ENCODE measurements around the gene SHROOM3. TPM values are rescaled to one million over a fixed set of nuclear protein-coding genes. Genes with fewer than 3 reads are reported as not detected.
"Not testable (repeated sequence)": the region's sequence is repeated elsewhere in the genome, so short reads cannot be mapped to it uniquely, and the experiment has no call there.

The SHROOM3 gene
- total RNA-seq, 2 experiments from 2014 or later, result 0.06 to 0.10 TPM

- no peak for DNase-seq
- Mint-ChIP-seq H3K9me3 (no peaks in the 10 kb centered on the region), H3K27me3 (peaks cover 58% of the 10 kb centered on the region), H3K27ac (no peak overlapping the region), H3K4me3 (no peak overlapping the region), H3K36me3 (no peaks in the 10 kb centered on the region), H3K4me1 (peaks cover 11% of the 10 kb centered on the region)
These were observed 155.1 kb downstream of the SHROOM3 start for GRCh38 chr4:76589872-76590797.

- no peak for DNase-seq
- H3K36me3 Mint-ChIP-seq, result no peaks in the 10 kb centered on the region
- peaks cover 6% of the 10 kb centered on the region for H3K4me1 Mint-ChIP-seq
- H3K4me3 Mint-ChIP-seq, result no peak overlapping the region
- H3K9me3 Mint-ChIP-seq, result no peaks in the 10 kb centered on the region
- peaks cover 51% of the 10 kb centered on the region for H3K27me3 Mint-ChIP-seq
- H3K27ac Mint-ChIP-seq, result no peak overlapping the region
These were observed 155.8 kb downstream of the SHROOM3 start for GRCh38 chr4:76590798-76591281.

DNA sequence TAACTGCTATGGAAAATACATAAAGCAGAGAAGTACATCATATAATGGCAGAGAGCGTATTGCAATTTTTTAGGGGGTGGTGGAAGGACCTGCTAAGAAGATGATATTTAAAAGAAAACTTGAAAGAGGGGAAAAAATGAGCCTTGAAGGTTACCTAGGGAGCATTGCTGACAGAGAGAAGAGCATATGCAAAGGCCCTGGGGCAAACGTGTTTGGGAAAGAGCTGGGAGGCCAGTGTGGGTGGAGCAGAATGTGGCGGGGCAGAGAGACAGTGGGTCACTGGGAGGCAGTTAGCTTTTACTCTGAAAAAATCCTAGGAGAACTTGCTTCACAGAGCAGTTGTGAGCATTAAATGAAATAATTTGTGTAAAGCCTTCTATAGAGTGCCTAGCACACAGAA is 157.0 kb downstream of the SHROOM3 start:
- Mint-ChIP-seq H3K9me3 (no peaks in the 10 kb centered on the region), H3K27ac (no peak overlapping the region), H3K4me1 (no peaks in the 10 kb centered on the region), H3K4me3 (no peak overlapping the region), H3K36me3 (no peaks in the 10 kb centered on the region), H3K27me3 (peaks cover 40% of the 10 kb centered on the region)
- no peak for DNase-seq

DNA sequence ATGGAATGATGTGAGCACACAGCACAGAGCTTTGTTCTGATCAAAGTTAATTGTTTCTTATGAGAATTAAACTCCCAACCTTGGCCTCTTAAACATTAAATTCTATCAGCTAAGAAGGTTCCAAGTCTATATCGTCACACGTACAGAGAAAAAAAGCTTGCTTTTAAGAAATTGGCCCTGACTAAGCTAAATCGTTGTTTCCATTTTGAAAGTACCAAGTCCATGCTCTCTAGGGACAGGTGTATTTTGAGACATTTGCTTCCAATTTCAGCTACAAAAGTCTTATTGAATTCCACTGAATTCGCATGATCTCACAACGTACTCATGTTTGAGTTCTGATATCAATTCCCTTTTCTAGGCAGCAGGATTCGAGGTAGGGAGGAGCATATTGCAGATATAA is 157.4 kb downstream of the SHROOM3 start:
- Mint-ChIP-seq H3K4me1 (no peaks in the 10 kb centered on the region), H3K9me3 (no peaks in the 10 kb centered on the region), H3K36me3 (no peaks in the 10 kb centered on the region), H3K27me3 (peaks cover 37% of the 10 kb centered on the region), H3K4me3 (no peak overlapping the region), H3K27ac (no peak overlapping the region)
- no peak for DNase-seq

DNA sequence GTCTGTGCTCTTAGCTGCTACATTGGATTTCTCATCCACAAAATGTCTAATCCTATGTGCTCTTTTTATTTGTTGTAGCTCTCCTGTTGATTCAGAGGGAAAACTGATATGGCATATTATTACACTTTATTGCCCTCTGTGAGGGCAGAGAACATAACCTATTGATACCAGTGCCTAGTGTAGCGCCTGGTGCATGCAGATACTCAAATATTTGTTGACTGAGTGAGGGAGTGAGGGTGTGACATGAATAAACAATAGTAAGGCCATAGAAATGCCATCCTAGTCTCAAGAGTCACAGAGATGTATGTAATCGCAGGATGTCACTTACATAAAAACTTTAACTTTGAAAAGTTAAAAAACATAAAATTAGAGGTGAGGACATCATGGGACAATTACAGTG is 159.1 kb downstream of the SHROOM3 start:
- Mint-ChIP-seq H3K4me1 (no peaks in the 10 kb centered on the region), H3K27me3 (peaks cover 23% of the 10 kb centered on the region), H3K9me3 (no peaks in the 10 kb centered on the region), H3K27ac (no peak overlapping the region), H3K4me3 (no peak overlapping the region), H3K36me3 (no peaks in the 10 kb centered on the region)
- DNase-seq, result no peak

DNA sequence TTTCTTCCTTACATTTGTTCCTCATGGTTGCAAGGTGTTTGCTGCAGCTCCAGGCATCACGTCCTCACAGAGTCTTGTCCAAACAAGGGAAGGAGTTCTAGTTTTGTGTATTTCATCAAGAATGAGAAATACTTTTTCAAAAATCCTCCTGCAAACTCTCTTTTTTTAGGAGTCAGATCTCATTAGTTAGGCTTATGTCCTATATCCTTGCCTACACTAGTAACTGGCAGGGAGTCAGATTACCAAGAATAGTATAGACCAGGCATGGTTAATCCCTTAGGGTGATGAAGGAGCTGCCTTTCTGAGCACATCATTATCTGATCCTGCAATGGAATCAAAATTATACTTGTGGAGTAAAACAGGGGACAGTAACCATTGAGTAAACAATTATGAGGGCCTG is 160.4 kb downstream of the SHROOM3 start:
- Mint-ChIP-seq H3K4me3 (no peak overlapping the region), H3K9me3 (no peaks in the 10 kb centered on the region), H3K36me3 (no peaks in the 10 kb centered on the region), H3K27me3 (peaks cover 18% of the 10 kb centered on the region), H3K4me1 (no peaks in the 10 kb centered on the region), H3K27ac (no peak overlapping the region)
- DNase-seq, result no peak

DNA sequence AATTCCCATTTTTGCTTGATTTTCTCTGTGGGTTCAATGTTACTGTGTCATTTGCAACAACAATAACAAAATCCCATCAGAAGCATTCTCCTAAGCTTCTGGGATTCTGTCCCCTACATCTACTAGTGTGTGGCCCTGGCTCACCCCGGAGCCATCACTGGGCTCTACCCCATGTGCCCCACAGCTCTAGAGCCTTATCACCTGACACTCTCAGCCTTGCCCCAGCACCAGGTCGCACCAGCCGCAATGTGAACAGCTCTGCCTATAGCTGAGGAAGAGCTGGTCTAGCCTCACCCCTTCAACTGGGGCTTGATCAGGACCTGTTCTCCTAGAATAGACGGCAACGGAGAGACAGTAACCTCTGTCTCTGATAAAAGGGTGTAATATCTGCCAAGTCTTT is 161.7 kb downstream of the SHROOM3 start:
- Mint-ChIP-seq H3K27me3 (peaks cover 11% of the 10 kb centered on the region), H3K9me3 (no peaks in the 10 kb centered on the region), H3K27ac (no peak overlapping the region), H3K4me1 (no peaks in the 10 kb centered on the region), H3K36me3 (no peaks in the 10 kb centered on the region), H3K4me3 (no peak overlapping the region)
- no peak for DNase-seq

DNA sequence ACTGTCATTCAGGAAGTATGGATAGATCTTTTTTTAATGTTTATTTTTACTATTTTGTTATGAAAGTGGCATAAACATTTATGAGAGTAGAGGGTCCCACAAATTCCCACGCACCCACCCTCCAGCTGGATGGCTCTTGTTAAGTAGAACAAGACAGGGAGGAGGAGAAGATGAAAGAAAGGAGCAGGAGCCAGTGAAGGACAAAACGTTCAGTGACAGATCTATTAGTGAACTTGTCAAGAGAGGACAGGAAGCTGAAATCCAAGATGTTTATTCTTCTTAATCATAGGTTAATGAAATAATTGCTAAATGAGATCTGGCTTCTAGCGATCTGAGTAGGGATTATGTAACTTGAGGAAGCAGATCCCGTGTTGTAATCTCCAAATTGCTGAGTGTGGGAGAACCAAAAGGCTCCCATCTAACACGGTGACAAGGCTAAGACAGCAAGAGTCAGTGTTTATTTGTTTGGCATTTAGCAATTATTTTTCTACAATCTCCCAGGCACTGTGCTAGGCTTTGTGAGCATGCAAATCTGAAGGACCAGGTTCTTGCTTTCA is 162.5 kb downstream of the SHROOM3 start:
- H3K4me3 Mint-ChIP-seq, result no peak overlapping the region
- no peaks in the 10 kb centered on the region for H3K9me3 Mint-ChIP-seq
- H3K4me1 Mint-ChIP-seq, result no peaks in the 10 kb centered on the region
- H3K27me3 Mint-ChIP-seq, result peaks cover 6% of the 10 kb centered on the region
- no peaks in the 10 kb centered on the region for H3K36me3 Mint-ChIP-seq
- H3K27ac Mint-ChIP-seq, result no peak overlapping the region
- DNase-seq, result no peak

DNA sequence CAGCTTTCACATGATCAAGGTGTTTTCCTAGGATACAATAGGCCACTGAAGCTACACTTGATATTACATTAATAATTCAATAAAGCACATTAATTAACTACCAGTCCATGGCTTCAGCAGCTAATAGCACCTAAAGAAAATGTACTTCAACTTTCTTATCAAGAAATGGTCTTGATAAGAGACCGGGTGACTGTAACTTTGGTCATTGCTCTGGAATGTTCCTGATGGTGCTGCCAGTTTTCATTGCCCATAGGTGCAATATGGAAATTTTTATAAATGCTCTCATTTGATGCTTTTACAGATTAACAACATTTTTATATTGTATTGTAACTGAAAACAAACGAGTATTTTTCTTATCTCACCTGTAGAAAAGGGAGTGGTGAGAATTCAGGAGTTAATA is 165.4 kb downstream of the SHROOM3 start:
- DNase-seq, result no peak
- H3K4me1 Mint-ChIP-seq, result no peaks in the 10 kb centered on the region
- H3K9me3 Mint-ChIP-seq, result no peaks in the 10 kb centered on the region
- no peak overlapping the region for H3K27ac Mint-ChIP-seq
- H3K36me3 Mint-ChIP-seq, result no peaks in the 10 kb centered on the region
- H3K27me3 Mint-ChIP-seq, result peaks cover 6% of the 10 kb centered on the region
- H3K4me3 Mint-ChIP-seq, result no peak overlapping the region

- Mint-ChIP-seq H3K36me3 (no peaks in the 10 kb centered on the region), H3K9me3 (no peaks in the 10 kb centered on the region)
These were observed 166.8 kb downstream of the SHROOM3 start for GRCh38 chr4:76601791-76602190.

GRCh38 chr4:76605099-76605563 is 170.1 kb downstream of the SHROOM3 start:
- Mint-ChIP-seq H3K4me1 (peaks cover 10% of the 10 kb centered on the region), H3K9me3 (no peaks in the 10 kb centered on the region), H3K4me3 (no peak overlapping the region), H3K36me3 (no peaks in the 10 kb centered on the region), H3K27me3 (peaks cover 6% of the 10 kb centered on the region), H3K27ac (no peak overlapping the region)
- no peak for DNase-seq

More at GRCh38 chr4:76601791-76602190, 166.8 kb downstream of the SHROOM3 start:
- no peak overlapping the region for H3K4me3 Mint-ChIP-seq
- DNase-seq, result no peak
- no peak overlapping the region for H3K27ac Mint-ChIP-seq
- no peaks in the 10 kb centered on the region for H3K4me1 Mint-ChIP-seq
- peaks cover 6% of the 10 kb centered on the region for H3K27me3 Mint-ChIP-seq

DNA sequence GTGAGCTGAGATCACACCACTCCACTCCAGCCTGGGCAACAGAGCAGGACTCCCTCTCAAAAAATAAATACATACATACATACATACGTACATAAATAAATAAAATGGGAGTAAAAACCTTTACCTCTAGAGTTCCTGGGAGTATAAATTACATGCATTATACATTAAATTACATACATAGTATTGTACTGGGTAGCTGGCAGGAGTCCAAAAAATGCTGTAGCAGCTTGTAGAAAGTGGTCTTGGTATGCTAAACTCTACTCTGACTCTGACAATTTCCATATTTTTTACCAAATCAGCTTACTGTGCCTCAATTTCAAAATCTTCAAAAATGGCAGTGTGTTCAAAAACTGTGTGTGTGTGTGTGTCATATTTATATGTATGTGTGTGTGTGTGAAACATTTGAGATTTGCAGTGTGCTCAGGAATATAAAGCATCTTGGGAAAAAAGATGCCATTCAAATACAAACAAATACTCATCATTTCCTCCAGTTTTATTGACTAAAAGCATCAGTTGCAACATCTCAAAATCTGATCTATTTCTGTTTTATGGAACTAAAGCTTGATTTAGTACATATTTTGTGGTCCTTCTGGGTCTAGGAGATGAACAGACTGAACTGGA is 171.7 kb downstream of the SHROOM3 start:
- Mint-ChIP-seq H3K36me3 (no peaks in the 10 kb centered on the region), H3K4me3 (no peak overlapping the region), H3K27me3 (peaks cover 11% of the 10 kb centered on the region), H3K27ac (no peak overlapping the region), H3K4me1 (peaks cover 10% of the 10 kb centered on the region), H3K9me3 (no peaks in the 10 kb centered on the region)
- DNase-seq, result no peak

DNA sequence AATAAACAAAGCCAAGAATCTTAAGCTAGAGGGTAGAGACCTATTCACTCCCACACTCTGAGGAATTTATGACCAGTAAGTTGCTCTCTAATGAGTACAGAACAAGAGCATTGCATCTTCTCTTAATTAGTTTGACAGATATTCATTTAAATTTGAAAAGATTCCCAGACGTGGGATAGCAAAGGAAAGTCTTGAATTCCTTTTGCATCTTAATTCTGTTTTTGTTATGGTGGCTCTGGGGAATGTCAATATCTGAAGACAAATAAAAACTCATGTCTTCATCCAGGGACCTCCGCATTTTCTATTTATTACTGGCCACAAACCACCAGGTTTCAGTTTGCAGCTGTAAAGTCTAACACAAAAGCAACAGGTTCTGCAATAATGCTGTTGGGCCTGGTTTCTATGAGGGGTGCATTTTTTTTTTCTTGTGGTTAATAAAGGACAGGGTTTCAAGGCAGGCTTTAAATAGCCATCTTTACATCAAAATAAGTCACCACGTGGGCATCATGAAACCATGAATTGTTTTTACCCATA is 172.3 kb downstream of the SHROOM3 start:
- Mint-ChIP-seq H3K4me1 (peaks cover 10% of the 10 kb centered on the region), H3K9me3 (no peaks in the 10 kb centered on the region), H3K4me3 (no peak overlapping the region), H3K27ac (no peak overlapping the region), H3K36me3 (no peaks in the 10 kb centered on the region), H3K27me3 (peaks cover 11% of the 10 kb centered on the region)
- no peak for DNase-seq

DNA sequence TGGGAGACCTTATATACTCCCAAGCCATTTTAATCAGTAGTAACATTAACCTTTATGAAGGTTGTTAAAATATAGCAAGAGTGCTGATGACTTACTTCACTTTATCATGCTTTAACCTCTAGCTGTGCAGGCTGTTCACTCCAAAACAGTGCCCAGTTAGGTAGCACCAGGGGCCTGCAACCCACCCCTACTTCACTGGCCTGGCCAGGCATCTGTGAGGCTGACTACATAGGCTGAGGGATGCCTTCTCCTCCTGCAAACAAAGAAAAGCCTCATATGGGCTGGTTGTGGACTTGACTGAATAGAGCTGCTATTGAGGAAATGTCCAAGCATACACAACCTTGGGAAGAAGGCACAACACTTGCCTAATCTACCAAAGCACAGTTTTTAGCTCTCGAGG is 172.8 kb downstream of the SHROOM3 start:
- Mint-ChIP-seq H3K27ac (no peak overlapping the region), H3K4me1 (peaks cover 10% of the 10 kb centered on the region), H3K36me3 (no peaks in the 10 kb centered on the region), H3K9me3 (no peaks in the 10 kb centered on the region), H3K27me3 (peaks cover 7% of the 10 kb centered on the region), H3K4me3 (no peak overlapping the region)
- no peak for DNase-seq

DNA sequence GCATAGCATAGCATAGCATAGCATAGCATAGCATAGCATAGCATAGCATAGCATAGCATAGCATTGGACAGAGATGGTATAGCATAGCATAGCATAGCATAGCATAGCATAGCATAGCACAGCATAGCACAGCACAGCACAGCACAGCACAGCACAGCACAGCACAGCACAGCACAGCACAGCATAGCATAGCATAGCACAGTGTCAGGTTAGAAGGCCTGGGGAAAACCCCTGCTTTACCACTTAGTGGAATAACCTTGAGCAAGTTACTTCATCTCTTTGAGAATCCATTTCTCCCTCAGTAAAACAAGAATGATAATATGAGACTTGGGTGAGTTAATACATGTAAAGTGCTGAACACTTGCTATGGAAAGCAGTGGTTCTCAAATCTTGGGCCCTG is 173.5 kb downstream of the SHROOM3 start:
- H3K27ac Mint-ChIP-seq, H3K4me1 Mint-ChIP-seq, H3K27me3 Mint-ChIP-seq, H3K9me3 Mint-ChIP-seq, DNase-seq, H3K4me3 Mint-ChIP-seq, H3K36me3 Mint-ChIP-seq: not testable (repeated sequence)

Measured in activated naive CD8-positive, alpha-beta T cell treated with anti-CD3 and anti-CD28 coated beads for 36 hours (primary cell).